VCaP (cell line): ENCODE data around the gene MAP3K5.

ENCODE experiments used
- H3K27ac ChIP-seq: fragments of 450-650 bp; 2 replicates; pipeline ENCODE4 v1.5.1; 2017
- TF ChIP-seq, protein P1 (sequence below): fragments of 450-650 bp; conservative IDR thresholded peaks from 2 replicates; pipeline ENCODE4 v1.5.1; 2017; ENCODE audit warnings: mild to moderate bottlenecking, moderate library complexity

MAP3K5 gene

DNA sequence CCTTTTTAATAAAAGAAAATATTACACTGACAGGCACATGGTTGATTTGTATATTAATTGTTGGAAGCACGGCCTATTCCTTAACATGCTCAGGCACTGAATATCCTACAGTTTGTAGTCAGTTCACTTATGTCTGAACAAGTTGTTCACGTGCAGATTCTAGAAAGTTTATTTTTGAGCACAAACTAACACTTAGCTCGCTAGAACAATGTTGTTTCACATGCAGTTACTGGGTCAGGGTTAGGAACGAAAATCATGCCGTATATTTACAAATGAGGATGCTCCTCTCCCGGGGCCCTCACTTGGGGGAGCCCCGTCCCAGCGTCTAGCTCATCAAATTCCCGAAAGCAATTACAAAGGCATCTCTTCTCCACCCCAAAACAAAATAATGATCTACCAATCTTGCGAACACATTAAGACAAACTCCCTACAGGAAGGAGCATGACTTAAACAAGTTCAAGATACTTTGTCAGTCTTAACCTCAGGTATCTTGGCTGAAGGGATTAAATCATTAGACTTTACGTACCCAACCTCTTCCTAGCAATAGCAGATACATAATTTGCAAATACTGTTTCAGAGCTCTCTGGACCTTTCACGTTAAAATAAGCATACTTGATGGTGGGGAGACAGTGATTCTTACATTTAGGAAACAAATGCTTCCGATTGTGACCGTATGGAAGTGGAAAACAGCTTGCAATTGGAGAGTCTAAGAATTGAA lies 243.5 kb downstream of the MAP3K5 start:
- H3K27ac ChIP-seq = peak overlapping the region; percentile 95

GRCh38 chr6:136547871-136548270 lies 244.4 kb downstream of the MAP3K5 start:
- H3K27ac ChIP-seq = no peak overlapping the region; the same call in 1 of the 2 replicates

More for the DNA sequence above, 243.5 kb downstream of the MAP3K5 start:
- TF ChIP-seq, protein P1, sequence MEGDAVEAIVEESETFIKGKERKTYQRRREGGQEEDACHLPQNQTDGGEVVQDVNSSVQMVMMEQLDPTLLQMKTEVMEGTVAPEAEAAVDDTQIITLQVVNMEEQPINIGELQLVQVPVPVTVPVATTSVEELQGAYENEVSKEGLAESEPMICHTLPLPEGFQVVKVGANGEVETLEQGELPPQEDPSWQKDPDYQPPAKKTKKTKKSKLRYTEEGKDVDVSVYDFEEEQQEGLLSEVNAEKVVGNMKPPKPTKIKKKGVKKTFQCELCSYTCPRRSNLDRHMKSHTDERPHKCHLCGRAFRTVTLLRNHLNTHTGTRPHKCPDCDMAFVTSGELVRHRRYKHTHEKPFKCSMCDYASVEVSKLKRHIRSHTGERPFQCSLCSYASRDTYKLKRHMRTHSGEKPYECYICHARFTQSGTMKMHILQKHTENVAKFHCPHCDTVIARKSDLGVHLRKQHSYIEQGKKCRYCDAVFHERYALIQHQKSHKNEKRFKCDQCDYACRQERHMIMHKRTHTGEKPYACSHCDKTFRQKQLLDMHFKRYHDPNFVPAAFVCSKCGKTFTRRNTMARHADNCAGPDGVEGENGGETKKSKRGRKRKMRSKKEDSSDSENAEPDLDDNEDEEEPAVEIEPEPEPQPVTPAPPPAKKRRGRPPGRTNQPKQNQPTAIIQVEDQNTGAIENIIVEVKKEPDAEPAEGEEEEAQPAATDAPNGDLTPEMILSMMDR = no peak

GRCh38 chr6:136547336-136547735 lies 244.9 kb downstream of the MAP3K5 start:
- H3K27ac ChIP-seq = peak overlapping the region; percentile 11; the same call in 1 of the 2 replicates
- TF ChIP-seq, protein P1 = peak; percentile 93

More at GRCh38 chr6:136547871-136548270, 244.4 kb downstream of the MAP3K5 start:
- TF ChIP-seq, protein P1 = no peak

GRCh38 chr6:136546331-136546730 lies 245.9 kb downstream of the MAP3K5 start:
- no peak overlapping the region for H3K27ac ChIP-seq
- TF ChIP-seq, protein P1 = no peak

DNA sequence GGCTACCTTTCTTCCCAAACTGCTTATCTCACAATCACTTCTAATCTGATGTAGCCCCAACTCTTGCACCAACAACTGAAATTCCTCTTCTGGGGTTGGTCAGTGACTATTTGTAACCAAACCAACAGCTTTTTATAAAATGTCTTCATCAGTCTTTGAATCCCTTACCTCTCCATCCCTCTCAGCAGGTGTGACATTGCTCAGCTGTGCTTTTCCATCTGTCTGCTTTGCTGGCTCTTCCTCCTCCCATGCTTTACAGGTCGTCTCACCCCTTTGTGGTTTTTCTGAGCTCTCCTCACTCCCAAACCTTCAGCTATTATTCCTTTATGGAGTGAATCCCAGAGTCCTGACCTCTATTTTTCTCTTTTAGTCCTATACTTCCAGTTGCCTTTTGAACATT lies 248.0 kb downstream of the MAP3K5 start:
- TF ChIP-seq, protein P1 = no peak
- H3K27ac ChIP-seq = no peak overlapping the region

- TF ChIP-seq, protein P1 = no peak
- H3K27ac ChIP-seq = no peak overlapping the region
These were observed 250.9 kb downstream of the MAP3K5 start for GRCh38 chr6:136541395-136541794.

GRCh38 chr6:136539967-136540652 lies 252.2 kb downstream of the MAP3K5 start:
- TF ChIP-seq, protein P1 = no peak
- H3K27ac ChIP-seq = no peak overlapping the region
